ENCODE measurements around the gene TBC1D14.

DNA sequence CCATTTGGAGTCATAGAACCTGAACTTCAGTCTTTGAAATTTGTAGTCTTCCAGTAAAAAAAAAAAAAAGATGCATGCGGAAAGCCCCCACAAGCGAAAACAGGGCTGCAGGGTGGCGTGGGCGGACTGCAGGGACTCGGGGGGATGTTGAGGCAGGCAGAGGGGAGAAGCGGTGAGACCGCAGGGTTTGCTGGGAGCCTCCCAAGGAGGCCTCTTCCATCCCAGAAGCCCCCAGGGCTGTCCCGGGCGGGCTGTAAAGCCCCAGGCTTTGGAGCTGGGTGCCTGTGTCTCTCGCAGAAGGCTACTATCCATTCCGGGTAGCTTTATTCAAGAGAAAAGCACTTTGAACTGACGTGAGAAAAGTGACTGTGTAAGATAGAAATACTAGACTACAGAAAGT is 86.9 kb downstream of the TBC1D14 start:
- TF ChIP-seq, protein P1, sequence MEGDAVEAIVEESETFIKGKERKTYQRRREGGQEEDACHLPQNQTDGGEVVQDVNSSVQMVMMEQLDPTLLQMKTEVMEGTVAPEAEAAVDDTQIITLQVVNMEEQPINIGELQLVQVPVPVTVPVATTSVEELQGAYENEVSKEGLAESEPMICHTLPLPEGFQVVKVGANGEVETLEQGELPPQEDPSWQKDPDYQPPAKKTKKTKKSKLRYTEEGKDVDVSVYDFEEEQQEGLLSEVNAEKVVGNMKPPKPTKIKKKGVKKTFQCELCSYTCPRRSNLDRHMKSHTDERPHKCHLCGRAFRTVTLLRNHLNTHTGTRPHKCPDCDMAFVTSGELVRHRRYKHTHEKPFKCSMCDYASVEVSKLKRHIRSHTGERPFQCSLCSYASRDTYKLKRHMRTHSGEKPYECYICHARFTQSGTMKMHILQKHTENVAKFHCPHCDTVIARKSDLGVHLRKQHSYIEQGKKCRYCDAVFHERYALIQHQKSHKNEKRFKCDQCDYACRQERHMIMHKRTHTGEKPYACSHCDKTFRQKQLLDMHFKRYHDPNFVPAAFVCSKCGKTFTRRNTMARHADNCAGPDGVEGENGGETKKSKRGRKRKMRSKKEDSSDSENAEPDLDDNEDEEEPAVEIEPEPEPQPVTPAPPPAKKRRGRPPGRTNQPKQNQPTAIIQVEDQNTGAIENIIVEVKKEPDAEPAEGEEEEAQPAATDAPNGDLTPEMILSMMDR (conservative IDR thresholded peaks at IDR 0.05; ENCODE audit: low read length) = no peak
- no peak for TF ChIP-seq EZH2phosphoT487 (IDR thresholded peaks at IDR 0.05; ENCODE audit: borderline replicate concordance, low read depth, low read length)
